Stimulated activated CD4-positive, alpha-beta T cell treated with anti-CD3 and anti-CD28 coated beads, TNF-alpha, amount 100 ng/mL, for 1 hour (primary cell): ENCODE data around the gene SLC2A4RG.

Experiments
- DNase-seq, 3 donors: peaks; one replicate each; pipeline ENCODE4 v3.0.0-alpha.2; 2020; ENCODE audit warnings: low read depth in 3 of 3, low spot score in 1 of 3

Gene SLC2A4RG

DNA sequence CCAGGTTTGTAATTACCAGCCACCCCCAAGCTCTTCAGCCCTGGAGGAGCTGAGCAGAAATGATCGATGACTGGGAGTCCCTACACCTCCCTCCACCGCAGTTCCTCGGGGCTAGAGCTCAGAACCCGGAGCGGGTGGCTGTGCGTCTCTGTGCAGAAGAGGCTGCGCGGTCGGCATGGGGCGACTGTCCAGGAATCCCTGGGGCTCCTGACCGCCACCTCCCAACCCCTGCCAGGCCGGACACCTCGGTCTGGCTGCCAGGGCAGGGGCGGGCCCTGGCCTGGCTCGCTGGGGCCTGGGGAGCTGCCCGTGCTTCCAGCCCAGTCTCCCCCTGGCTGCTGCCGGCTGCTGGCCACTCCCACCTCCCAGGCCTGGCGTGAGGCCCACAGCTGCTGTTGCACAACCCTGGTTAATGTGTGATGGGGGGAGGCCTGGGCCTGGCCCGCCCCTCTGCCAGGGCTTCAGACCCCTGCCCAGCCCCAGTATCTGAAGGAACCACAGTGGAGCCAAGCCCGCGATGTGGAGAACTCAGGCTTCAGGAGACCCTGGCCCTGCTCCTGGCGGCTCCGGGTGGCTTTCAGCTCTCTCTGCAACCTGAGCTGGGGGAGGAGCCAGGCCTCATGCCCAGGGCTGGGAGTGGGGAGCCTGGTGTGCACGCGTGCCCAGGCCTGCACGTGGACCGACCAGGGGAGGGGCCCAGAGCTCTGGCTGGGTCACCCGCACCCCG is 1.2 kb downstream of the SLC2A4RG start:
- no peak for DNase-seq

DNA sequence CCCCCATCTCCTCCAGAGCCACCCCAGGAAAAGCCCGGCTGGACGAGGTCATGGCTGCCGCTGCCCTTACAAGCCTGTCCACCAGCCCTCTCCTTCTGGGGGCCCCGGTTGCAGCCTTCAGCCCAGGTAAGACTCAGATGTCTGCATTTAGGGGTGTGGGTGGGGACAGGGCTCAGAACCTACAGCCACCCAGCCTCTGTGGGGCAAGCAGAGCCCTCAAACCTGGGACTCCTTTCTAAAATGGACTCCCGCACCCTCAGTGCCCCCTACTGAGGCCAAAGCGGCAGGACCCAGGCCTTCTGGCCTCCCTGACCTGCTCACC is 1.7 kb downstream of the SLC2A4RG start:
- no peak for DNase-seq

DNA sequence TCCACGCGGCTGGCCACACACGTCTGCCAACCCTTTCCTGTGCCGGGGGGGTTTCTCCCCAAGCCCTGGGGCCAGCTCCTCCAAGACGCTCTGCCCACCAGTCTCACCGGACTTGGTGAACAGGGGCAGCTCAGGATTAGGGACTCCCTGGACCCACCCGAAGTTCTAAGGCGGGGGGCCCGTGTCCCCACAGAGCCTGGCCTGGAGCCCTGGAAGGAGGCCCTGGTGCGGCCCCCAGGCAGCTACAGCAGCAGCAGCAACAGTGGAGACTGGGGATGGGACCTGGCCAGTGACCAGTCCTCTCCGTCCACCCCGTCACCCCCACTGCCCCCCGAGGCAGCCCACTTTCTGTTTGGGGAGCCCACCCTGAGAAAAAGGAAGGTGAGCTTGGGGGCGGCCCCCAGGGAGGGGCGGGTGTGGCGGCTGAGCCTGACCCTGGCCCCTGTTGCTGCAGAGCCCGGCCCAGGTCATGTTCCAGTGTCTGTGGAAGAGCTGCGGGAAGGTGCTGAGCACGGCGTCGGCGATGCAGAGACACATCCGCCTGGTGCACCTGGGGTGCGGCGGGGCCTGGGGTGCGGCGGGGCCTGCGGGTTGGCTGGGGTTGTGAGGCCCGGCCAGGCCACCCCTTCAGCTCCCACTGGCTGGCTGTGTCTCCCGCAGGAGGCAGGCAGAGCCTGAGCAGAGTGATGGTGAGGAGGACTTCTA is 2.3 kb downstream of the SLC2A4RG start:
- DNase-seq: no peak

DNA sequence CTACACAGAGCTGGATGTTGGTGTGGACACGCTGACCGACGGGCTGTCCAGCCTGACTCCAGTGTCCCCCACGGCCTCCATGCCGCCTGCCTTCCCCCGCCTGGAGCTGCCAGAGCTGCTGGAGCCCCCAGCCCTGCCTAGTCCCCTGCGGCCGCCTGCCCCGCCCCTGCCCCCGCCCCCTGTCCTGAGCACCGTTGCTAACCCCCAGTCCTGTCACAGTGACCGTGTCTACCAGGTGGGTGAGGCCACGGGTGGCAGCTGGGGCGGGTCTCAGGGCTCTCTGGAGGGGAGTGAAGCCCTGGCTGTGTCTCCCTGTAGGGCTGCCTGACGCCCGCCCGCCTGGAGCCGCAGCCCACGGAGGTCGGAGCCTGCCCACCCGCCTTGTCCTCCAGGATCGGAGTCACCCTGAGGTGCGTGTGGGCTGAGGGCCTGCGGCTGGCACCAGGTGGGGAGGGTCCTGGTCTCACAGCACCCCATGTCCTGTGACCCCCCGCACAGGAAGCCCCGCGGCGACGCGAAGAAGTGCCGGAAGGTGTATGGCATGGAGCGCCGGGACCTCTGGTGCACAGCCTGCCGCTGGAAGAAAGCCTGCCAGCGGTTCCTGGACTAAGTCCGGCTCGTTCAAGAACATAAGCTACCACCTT is 2.9 kb downstream of the SLC2A4RG start:
- DNase-seq: no peak

DNA sequence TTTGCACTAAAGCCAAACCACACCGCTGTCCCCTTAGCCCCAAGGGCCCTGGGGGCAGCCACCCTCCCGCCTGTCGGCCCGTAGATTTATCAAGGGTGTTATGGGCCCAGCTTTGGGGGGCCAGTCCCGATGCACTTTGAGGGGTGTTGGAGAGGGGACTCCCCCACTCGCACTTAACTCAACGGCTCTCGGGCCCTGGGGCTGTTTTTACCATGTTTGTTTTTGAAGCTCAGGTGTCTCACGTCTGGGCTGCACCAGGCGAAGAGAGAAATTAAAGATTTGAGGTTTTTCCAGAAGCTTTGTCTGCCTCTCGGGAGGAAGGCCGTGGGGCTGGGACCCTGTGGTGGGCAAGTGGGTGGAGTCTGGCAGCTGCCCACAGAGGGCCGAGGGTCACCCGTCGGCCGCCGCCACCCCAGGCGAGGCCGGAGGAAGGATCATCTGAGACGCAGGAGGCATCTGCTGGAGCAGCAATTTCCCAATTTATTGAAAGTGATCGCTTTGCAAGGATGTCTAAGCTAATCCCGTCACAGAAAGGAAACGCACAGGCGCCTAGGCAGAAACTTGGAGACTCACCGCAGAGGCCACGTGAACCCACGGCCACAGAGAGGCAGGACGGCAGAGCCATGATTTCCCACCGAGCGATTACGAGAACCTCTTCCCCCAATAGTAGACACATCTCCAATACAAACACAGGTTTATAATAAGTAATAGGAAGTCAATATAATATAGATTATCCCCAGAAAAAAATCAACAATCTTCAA is 3.8 kb downstream of the SLC2A4RG start:
- DNase-seq: no peak

DNA sequence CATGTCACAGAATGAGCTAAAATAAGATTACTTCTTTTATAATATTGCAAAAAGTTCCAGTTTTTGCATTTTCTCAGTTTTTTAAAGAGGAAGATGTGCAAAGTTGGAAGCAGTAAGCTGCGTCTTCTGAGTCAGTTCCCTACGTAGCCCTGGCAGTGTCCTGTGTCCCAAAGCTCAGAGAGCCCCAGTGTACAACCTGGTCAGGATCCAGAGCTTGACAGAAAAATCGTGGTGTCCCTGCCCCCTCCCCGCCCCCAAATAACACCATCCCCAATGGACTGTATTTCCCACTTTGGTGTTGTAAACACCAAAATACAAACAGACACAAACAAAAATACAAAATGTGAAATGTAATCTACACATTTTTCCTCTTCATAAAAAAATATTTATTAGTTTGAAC is 4.6 kb downstream of the SLC2A4RG start:
- DNase-seq: no peak

DNA sequence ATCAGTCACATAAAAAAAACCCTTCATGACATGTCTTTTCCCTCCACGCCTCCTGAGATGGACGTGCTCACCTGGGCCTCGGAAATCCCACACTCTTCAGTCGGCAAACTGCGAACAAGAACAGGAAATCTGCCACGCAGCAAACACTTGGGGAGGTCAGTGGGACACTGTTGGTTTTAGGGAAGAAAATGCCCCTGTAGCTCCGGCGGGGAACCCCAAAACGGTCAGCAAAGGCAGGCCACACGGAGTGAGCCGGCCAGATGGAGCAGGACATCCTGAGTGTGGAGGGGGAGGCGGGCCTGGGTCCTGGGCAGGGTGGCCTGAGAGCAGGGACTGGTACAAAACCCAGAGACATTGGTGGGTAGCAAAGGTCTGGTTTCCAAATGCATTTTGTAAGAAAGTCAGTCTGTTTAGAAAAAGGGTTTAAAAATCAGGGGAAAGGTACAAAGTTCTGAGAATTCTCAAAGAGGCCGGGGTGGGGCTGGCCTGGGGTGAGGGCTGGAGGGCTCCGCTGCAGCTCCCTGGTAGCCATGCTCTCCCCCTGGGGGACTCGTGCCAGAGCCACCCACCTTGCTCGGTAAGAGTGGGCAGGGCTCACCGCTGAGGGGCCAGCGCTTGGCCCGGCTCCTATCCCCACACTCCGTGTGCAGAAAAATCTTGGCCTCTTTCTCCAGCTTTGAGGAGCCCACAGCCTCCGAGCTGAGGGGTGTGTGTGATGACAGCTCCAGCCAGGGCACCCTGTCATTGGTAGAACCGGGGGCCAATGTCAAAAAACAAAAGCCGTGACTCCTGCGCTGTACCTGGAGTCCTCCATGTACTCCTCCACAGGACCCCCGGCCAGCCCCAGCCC is 5.2 kb downstream of the SLC2A4RG start:
- no peak for DNase-seq

DNA sequence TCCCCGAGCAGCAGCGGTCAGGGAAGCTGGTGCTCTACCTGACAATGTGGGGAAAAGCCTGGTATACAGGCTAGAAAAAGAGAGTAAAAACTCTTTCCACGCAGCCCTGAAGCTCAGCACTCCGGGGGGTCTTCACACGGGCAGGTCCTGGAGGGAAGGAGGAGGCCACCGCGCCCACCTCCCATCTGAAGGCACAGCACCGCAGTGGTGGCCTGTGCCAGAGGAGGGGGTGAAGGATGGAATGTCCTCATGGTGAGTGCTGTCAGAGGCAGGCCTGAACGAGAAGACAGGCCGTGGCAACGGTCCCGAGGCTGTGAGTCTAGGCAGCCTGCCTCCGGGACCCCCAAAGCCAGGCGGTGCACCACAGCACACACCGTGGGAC is 5.8 kb downstream of the SLC2A4RG start:
- DNase-seq: no peak

DNA sequence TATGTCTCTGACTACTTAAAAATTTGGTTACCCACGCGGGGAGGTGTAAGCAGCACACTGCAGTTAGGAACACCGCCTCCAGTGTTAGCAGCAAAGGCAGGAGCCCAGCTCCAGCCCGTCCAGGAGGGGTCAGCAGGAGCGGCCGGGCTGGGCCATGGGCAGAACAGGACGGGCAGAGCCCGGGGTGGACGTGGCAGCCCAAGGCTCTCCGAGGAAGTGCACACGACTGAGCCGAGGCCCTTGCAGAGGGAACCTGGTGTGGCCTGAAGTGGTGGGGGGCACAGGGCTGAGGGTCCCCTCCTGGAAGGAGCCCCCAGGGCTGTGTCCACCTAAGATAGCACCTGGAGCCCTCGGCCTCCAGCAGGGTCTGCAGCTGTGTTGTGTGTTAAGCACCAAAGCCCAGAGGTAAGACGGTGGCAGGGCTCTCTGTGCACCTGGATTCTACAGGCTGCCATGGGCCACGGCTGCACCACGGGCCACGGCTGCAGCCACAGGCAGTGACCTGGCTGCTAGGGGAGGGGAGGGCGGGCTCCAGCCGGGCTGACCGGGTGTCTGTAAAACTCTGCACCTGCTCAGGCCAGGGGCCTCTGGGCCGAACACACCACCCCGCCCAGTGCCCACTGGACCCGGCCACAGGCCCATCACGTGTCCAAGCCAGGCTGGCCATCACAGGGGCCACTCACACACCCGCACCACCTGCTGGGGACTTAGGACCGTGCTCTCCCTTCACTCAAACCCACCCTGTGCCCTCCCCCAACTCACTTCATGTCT is 6.6 kb downstream of the SLC2A4RG start:
- DNase-seq: no peak

DNA sequence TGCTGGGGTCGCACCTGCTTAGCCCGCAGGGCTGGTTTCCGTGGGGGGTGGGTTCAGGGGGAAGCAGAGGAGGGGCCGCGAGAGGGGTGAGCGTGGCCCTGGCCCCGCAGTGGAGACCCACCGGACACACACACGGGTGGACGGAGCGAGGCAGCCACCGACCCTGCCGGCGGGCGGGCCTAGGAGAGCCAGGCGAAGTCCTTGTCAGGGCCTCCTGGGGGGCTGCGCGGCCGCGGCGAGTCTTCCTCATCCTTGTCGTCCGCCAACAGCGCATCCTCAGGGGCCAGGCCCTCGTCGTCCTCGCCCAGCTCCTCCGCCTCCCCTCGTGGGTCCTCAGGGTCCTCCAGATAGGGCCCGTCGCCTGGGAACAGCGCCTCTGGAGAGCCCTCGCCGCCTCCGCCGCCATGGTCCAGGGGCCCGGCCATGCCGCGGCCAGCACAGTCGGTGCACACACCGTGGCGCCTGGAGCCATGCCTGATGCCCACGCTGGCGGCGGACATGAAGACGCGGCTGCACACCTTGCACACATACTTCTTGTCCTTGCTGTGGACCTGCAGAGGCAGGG is 7.3 kb downstream of the SLC2A4RG start:
- no peak for DNase-seq

DNA sequence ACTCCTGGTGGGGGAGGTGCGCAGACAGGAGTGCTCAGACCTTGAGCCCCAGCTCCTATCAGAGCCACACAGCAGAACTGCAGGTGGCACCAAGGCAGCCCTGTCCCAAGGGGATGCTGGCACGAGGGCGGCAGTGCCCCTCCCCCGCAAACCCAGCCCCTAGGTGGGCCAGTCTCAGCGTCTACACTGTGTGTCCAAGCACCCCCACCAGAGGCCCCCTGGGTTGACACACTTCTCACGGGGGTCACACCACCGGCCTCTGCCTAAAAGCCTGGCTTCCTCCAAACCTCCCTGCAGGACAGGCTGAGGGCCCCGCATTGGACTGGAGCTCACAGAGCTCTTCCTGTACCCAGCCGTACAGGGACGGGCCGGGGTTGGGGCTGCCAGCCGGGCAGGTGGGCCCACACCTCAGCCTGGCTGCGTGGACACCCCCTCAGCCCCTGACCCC is 8.1 kb downstream of the SLC2A4RG start:
- no peak for DNase-seq

DNA sequence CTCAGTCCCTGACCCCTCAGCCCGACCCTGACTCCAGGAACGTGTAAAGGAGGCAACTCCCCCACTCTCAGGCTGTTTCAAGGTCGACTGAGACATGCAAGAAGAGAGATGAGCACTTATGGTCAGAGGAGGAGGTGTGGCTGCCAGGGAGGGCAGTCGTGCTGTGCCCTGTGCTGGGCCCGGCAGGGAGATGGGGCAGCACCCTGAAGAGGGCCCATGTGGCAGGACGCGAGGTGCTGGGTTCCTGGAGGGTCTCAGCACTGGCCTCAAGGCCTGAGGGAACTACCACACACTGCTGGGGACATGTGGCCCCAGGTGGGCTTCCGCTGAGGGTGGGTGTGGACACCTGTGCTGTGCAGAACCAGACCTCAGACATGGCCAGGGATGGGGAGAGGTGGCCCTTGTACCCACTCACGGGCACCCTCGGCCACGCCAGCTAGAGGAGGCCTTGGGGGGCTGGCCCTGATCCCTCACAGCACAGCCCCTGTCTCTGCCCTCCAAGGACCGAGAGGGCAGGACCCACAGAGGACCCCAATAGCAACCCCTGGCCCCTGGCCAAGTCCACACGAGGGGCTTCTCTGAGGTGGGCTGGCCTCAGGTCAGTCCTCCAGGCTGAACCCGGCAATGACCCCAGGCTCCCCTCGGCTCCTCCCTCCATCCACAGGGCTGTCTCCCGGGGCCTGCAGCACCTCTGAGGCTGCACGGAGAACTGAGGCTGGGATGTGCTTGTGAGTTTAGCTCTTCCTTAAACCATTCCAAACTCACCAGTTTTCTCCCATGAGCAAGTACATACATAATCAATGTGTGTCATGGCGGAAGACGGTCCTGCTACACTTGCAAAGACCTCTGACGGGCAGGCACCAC is 8.7 kb downstream of the SLC2A4RG start:
- no peak for DNase-seq

DNA sequence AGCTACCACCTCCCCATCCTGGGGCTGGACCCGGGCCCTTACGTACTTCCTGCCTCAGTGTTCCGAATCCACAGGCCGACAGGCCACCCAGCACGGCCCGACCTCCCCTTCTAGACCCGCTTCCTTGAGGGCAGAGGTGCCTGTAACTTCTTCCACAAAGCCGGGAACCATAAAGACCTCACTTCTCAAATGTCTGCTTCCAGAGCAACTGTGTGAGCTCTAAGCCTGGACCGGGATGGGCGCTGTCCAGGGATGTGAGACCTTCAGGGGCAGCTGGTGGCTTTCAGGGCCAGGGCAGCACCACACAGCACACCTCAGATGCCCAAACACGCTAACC is 9.3 kb downstream of the SLC2A4RG start:
- DNase-seq: no peak

DNA sequence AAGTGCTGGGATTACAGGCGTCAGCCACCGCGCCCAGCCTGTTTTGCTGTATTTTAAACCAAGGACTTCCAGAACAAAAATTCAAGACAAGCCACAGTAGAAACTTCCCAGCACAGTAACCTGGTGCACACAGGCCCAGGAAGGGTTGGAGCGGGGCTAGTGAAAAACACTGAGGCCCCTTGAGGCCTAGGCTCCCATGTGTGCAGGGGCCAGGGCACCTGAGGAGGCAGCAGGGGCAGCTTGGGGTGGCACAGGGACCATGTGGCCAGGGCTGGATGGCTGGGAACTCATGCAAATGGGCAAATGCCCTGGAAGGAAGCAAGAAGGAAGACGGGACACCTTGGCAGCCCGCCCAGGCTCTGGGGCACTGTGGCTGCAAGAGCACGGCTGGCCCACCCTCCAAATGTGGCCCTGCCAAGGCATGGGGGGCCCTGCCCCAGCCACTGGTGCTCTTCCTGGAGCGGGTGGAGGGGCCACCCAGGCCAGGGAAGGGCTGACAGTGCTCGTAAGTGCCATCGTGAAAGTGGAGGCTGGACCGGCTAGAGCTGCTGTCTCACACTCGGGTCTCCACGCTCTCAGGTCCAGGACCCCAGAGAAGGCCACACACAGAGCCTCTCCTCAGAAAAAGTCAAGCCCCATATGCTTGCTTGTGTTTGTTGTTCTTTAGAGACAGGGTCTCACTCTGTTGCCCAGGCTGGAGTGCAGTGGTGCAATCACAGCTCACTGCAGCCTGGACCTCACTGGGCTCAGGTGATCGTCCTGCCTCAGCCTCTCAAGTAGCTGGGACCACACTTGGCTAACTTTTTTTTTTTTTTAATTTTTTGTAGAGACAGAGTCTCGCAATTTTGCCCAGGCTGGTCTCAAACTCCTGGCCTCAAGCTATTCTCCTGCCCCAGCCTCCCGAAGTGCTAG is 10.3 kb downstream of the SLC2A4RG start:
- no peak for DNase-seq

DNA sequence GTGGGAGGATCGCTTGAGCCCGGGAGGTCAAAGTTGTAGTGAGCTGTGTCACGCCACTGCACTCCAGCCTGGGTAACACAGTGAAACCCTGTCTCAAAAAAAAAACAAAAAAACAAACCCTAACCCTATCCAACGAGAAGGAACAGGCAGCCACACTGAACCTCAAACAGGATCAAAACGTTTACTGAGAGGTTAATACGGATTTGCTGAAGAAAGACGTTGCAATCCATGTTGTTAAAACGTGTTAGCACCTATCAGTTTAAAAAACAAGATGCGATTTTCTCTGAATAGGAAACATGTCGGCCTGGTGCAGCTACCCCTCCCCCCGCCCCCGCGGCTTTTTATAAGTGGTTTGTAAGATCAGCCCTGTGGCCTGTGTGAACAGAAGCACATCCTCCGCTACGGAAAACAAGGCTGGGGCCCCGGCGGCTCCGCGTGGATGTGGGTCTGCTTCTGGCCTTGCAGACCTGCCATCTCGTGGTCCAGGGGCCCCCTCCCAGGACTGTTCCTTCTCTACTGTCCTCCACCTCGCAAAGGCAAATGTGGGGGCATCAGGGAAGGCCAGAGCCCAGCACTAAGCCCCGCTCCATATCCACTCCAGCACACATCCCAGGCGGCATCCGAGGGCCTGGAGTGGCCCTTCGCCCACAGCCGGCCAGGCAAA is 11.4 kb downstream of the SLC2A4RG start:
- no peak for DNase-seq

DNA sequence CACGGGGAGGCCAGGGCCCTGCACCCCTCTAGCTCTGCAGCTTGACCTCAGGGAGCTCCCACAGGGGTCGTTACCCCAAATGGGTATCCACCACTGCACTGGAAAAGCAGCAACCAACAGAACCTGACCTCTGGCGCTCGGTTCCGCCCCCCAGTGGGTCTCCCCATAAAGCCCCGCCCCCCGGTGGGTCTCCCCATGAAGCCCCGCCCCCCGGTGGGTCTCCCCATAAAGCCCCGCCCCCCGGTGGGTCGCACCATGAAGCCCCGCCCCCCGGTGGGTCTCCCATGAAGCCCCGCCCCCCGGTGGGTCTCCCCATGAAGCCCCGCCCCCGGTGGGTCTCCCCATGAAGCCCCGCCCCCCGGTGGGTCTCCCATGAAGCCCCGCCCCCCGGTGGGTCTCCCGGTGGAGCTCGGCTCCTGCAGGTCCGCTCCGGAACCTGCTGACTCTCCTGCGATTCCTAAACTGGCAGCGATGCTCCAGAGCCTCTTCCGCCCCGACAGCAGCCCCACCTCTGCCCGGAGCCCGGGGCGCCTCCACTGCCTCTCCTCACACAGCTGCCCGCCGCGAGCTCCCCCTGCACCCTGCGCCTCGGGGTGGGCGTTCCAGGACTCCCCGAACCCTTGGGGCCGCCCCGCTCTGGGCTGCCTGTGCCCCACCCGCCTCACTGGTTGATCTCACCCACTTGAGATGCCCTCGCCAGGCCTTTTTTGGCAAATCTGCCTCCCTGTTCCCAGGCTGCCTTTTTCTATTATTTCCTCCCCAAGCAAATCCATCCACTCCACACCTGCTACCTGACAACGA is 12.1 kb downstream of the SLC2A4RG start:
- no peak for DNase-seq
